Skeletal muscle tissue (tissue), 4 donors: ENCODE data around the gene SERPINB4. TPM values are rescaled to one million over a fixed set of nuclear protein-coding genes. Genes with fewer than 3 reads are reported as not detected.

Experiments
- H3K27ac ChIP-seq: one replicate; pipeline ENCODE4 v1.7.0; 2013; ENCODE audit warnings: mild to moderate bottlenecking, low read depth, low read length, inconsistent platforms
- H3K27me3 ChIP-seq, 3 donors: one replicate each; pipeline ENCODE4 v1.7.0; 2013; ENCODE audit warnings: low read length in 3 of 3; ENCODE audit not compliant: control insufficient read depth in 3 of 3, insufficient read depth in 3 of 3
- H3K36me3 ChIP-seq, 3 donors: one replicate each; pipeline ENCODE4 v1.7.0; 2013; ENCODE audit warnings: low read length in 3 of 3; ENCODE audit not compliant: control insufficient read depth in 3 of 3, insufficient read depth in 3 of 3
- H3K4me1 ChIP-seq, 3 donors: one replicate each; pipeline ENCODE4 v1.7.0; 2013; ENCODE audit warnings: low read length in 3 of 3, mild to moderate bottlenecking in 3 of 3; ENCODE audit not compliant: control insufficient read depth in 3 of 3, insufficient read depth in 3 of 3
- H3K4me3 ChIP-seq, 3 donors: one replicate each; pipeline ENCODE4 v1.7.0; 2013; ENCODE audit warnings: low read length in 3 of 3
- H3K9ac ChIP-seq, 3 donors: one replicate each; pipeline ENCODE4 v1.7.0; 2013; ENCODE audit warnings: low read length in 3 of 3, mild to moderate bottlenecking in 3 of 3, moderate library complexity in 2 of 3, low read depth in 1 of 3
- H3K9me3 ChIP-seq, 3 donors: one replicate each; pipeline ENCODE4 v1.7.0; 2013; ENCODE audit warnings: low read length in 3 of 3; ENCODE audit not compliant: control insufficient read depth in 3 of 3
- total RNA-seq: library from RNA; depleted of rRNA; stranded (reverse); fragments of >200 nt; gene quantifications from one replicate; pipeline ENCODE4 v1.2.3, GENCODE V29; 2014
- donor health status: Osteomylitis.

SERPINB4 gene
- total RNA-seq, 1 donor from 2014 or later = not detected

GRCh38 chr18:63637703-63638102, 6.4 kb downstream of the SERPINB4 start:
- H3K4me3 ChIP-seq = no peak overlapping the region
- no peaks in the 10 kb centered on the region for H3K4me1 ChIP-seq
- no peaks in the 10 kb centered on the region for H3K36me3 ChIP-seq
- no peak overlapping the region for H3K9ac ChIP-seq
- H3K9me3 ChIP-seq = no peaks in the 10 kb centered on the region
- no peaks in the 10 kb centered on the region for H3K27me3 ChIP-seq
- H3K27ac ChIP-seq = no peak overlapping the region

GRCh38 chr18:63627819-63628218, 16.2 kb downstream of the SERPINB4 start:
- Histone ChIP-seq H3K36me3 (no peaks in the 10 kb centered on the region), H3K4me1 (no peaks in the 10 kb centered on the region), H3K9ac (no peak overlapping the region), H3K4me3 (no peak overlapping the region), H3K27ac (no peak overlapping the region), H3K9me3 (peaks cover 2 to 16% (median 4%) of the 10 kb centered on the region in 3 donors), H3K27me3 (no peaks in the 10 kb centered on the region)

GRCh38 chr18:63626431-63626830, 17.6 kb downstream of the SERPINB4 start:
- Histone ChIP-seq H3K4me3 (no peak overlapping the region), H3K27me3 (no peaks in the 10 kb centered on the region), H3K9me3 (peaks cover 2 to 16% (median 4%) of the 10 kb centered on the region in 3 donors), H3K9ac (no peak overlapping the region), H3K27ac (no peak overlapping the region), H3K4me1 (no peaks in the 10 kb centered on the region), H3K36me3 (no peaks in the 10 kb centered on the region)

- Histone ChIP-seq H3K4me1 (no peaks in the 10 kb centered on the region), H3K4me3 (no peak overlapping the region), H3K9me3 (peaks cover 2 to 16% (median 4%) of the 10 kb centered on the region in 3 donors), H3K36me3 (no peaks in the 10 kb centered on the region), H3K27ac (no peak overlapping the region), H3K27me3 (no peaks in the 10 kb centered on the region), H3K9ac (no peak overlapping the region)
Measured at GRCh38 chr18:63624863-63625262, 19.2 kb downstream of the SERPINB4 start.

- Histone ChIP-seq H3K27ac (no peak overlapping the region), H3K4me3 (no peak overlapping the region), H3K9me3 (peaks cover 0 to 8% (median 0%) of the 10 kb centered on the region in 3 donors), H3K4me1 (no peaks in the 10 kb centered on the region), H3K9ac (no peak overlapping the region), H3K27me3 (no peaks in the 10 kb centered on the region), H3K36me3 (no peaks in the 10 kb centered on the region)
Measured at GRCh38 chr18:63619661-63620060, 24.4 kb downstream of the SERPINB4 start.

- H3K27ac ChIP-seq = no peak overlapping the region
- H3K4me3 ChIP-seq = no peak overlapping the region
- H3K27me3 ChIP-seq = no peaks in the 10 kb centered on the region
- H3K36me3 ChIP-seq = no peaks in the 10 kb centered on the region
- no peak overlapping the region for H3K9ac ChIP-seq
- no peaks in the 10 kb centered on the region for H3K4me1 ChIP-seq
- peaks cover 0 to 3% (median 0%) of the 10 kb centered on the region in 3 donors for H3K9me3 ChIP-seq
Measured at GRCh38 chr18:63617915-63618234, 26.2 kb downstream of the SERPINB4 start.

- Histone ChIP-seq H3K27ac (no peak overlapping the region), H3K4me3 (no peak overlapping the region), H3K27me3 (no peaks in the 10 kb centered on the region), H3K9ac (no peak overlapping the region), H3K9me3 (peaks cover 0 to 3% (median 0%) of the 10 kb centered on the region in 3 donors), H3K36me3 (no peaks in the 10 kb centered on the region), H3K4me1 (no peaks in the 10 kb centered on the region)
Measured at GRCh38 chr18:63617049-63617914, 26.8 kb downstream of the SERPINB4 start.

- Histone ChIP-seq H3K4me3 (no peak overlapping the region), H3K36me3 (no peaks in the 10 kb centered on the region), H3K9ac (no peak overlapping the region), H3K4me1 (no peaks in the 10 kb centered on the region), H3K9me3 (no peaks in the 10 kb centered on the region), H3K27ac (no peak overlapping the region), H3K27me3 (no peaks in the 10 kb centered on the region)
Measured at GRCh38 chr18:63613420-63613819, 30.6 kb downstream of the SERPINB4 start.

GRCh38 chr18:63606526-63606925, 37.5 kb downstream of the SERPINB4 start:
- Histone ChIP-seq H3K4me3 (no peak overlapping the region), H3K36me3 (no peaks in the 10 kb centered on the region), H3K9ac (no peak overlapping the region), H3K27me3 (no peaks in the 10 kb centered on the region), H3K27ac (no peak overlapping the region), H3K9me3 (no peaks in the 10 kb centered on the region), H3K4me1 (no peaks in the 10 kb centered on the region)

GRCh38 chr18:63604791-63605567, 39.1 kb downstream of the SERPINB4 start:
- H3K27ac ChIP-seq = no peak overlapping the region
- H3K27me3 ChIP-seq = no peaks in the 10 kb centered on the region
- no peaks in the 10 kb centered on the region for H3K4me1 ChIP-seq
- H3K9ac ChIP-seq = no peak overlapping the region
- no peaks in the 10 kb centered on the region for H3K9me3 ChIP-seq
- H3K4me3 ChIP-seq = no peak overlapping the region
- no peaks in the 10 kb centered on the region for H3K36me3 ChIP-seq
